Activated T-helper 2 cell treated with anti-CD3 and anti-CD28 coated beads, Interferon-gamma antibody, Interleukin-2, Interleukin-4, amounts not matched to agents 10 μg/mL and 5 μg/mL and 100 μg/mL, durations not matched to agents 14 hours and 24 hours and 36 hours (primary cell): ENCODE results near the gene TECTA. TPM values are rescaled to one million over a fixed set of nuclear protein-coding genes. Genes with fewer than 3 reads are reported as not detected.

Experiments used
- DNase-seq: peaks from one replicate; pipeline ENCODE4 v3.0.0; 2021; ENCODE audit warnings: low spot score
- H3K27ac Mint-ChIP-seq: one replicate; pipeline ENCODE4 v1.8.0; 2021; ENCODE audit warnings: mixed read lengths
- H3K27me3 Mint-ChIP-seq: one replicate; pipeline ENCODE4 v1.8.0; 2021; ENCODE audit warnings: low read depth, mixed read lengths
- H3K36me3 Mint-ChIP-seq: one replicate; pipeline ENCODE4 v1.8.0; 2021; ENCODE audit warnings: low read depth, mixed read lengths
- H3K4me1 Mint-ChIP-seq: one replicate; pipeline ENCODE4 v1.8.0; 2021; ENCODE audit warnings: low read depth, mixed read lengths
- H3K4me3 Mint-ChIP-seq: one replicate; pipeline ENCODE4 v1.8.0; 2021; ENCODE audit warnings: low read depth, mild to moderate bottlenecking, moderate library complexity, mixed read lengths
- H3K9me3 Mint-ChIP-seq: one replicate; pipeline ENCODE4 v1.8.0; 2021; ENCODE audit warnings: mixed read lengths
- intact Hi-C: fragments of 100-400 bp; cut with micrococcal nuclease; formaldehyde crosslinking; loops from one replicate; pipeline ENCODE4 v1.15.1; 2023
- total RNA-seq: library from RNA; stranded (reverse); gene quantifications from 2 replicates; pipeline ENCODE4 v1.2.3, GENCODE V29; 2022

The TECTA gene
- total RNA-seq, 1 donor from 2014 or later = 0.46 TPM

DNA sequence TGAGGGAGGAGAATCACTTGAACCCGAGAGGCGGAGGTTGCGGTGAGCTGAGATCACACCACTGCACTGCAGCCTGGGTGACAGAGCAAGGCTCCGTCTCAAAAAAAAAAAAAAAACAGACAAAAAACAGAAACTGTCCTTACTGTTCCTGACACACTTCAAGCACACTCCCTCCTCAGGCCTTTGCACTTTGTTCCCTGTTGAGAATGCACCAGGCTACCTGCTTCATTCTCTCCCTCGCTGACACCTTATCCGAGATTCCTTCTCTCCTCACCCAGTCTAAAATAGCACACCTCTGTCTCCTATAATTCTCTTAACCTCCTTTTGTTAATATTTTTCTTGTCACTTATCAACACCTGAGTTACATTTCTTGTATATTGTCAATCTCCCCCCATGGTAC is 32.3 kb upstream of the TECTA start:
- DNase-seq = no peak
- Mint-ChIP-seq H3K4me3 (no peak overlapping the region), H3K4me1 (peaks cover 3% of the 10 kb centered on the region), H3K9me3 (peaks cover 4% of the 10 kb centered on the region), H3K36me3 (peaks cover 26% of the 10 kb centered on the region), H3K27me3 (no peaks in the 10 kb centered on the region), H3K27ac (no peak overlapping the region)
- intact Hi-C loops = no loop called here

DNA sequence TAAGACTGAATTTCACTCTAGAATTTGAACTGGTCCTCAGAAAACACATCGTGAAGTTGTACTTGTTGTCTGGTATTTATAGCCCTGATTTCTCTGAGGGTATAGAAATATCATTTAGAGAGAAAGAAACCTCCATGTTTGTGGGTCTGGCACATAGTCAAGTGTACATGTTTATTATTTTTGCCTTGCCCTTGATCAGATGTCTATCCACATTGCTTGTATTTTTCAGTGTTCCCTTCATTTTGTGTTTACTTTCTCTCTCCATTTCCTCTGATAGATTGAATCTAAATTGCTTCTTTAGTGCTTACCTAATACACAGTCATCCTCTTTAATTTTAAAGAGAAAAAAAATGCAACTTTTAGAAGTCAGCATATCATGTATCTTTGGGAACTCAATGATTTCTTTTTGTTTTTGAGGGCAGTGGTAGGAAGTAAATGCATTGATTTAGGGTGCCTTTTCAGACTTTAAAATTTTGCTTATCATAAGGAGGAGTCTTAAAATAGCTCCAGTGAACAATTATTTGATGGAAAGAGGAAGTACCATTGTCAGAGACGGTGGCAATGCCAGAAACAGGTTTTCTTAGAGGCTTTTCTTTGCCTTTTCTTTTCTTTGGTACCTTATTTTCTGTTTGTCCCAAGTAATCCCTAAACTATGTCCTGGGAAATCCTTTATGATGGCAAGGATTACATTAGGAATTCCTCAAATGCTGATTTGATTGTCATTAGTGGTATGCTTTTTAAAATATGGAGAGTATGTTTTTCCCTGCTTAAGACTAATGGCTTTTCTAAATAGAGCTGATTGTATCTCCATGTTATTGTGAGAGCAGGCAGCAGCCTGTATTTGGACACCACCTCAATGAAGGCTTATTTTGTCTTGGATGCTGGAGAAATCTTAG is 29.8 kb upstream of the TECTA start:
- H3K27ac Mint-ChIP-seq = no peak overlapping the region
- peaks cover 4% of the 10 kb centered on the region for H3K9me3 Mint-ChIP-seq
- DNase-seq = no peak
- intact Hi-C loops = no loop called here
- H3K4me3 Mint-ChIP-seq = no peak overlapping the region
- no peaks in the 10 kb centered on the region for H3K27me3 Mint-ChIP-seq
- H3K36me3 Mint-ChIP-seq = peaks cover 22% of the 10 kb centered on the region
- peaks cover 3% of the 10 kb centered on the region for H3K4me1 Mint-ChIP-seq

DNA sequence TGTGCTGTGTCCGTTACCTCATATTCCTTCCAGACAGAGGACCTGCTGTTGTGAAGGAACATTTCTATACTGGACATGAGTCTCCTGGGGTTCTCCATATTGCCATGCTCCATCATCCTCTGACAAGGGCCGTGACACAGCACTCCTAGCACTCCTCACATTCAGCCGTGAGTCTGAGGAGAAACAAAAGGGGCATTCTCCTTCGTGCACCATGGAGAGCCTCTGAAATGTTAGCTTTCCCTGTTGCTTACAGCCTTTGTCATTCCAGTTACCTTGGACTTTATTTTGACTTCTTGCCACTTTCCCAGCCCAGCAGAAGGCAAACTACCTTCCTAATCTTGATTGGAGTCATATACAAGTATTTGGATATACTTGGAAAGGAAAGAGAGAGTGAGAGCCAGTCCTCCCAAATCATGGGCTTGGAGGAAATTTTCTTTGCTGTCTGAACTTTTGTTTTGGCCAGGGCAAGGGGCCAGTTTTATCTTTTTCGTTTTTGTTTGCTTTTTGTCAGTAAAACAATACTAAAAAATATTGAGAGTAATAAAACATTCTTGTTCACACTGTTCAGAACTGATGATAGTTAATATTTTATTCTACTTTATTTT is 29.1 kb upstream of the TECTA start:
- Mint-ChIP-seq H3K4me3 (no peak overlapping the region), H3K27ac (no peak overlapping the region), H3K27me3 (no peaks in the 10 kb centered on the region), H3K36me3 (peaks cover 22% of the 10 kb centered on the region), H3K4me1 (peaks cover 3% of the 10 kb centered on the region), H3K9me3 (peaks cover 4% of the 10 kb centered on the region)
- intact Hi-C loops = no loop called here
- no peak for DNase-seq

DNA sequence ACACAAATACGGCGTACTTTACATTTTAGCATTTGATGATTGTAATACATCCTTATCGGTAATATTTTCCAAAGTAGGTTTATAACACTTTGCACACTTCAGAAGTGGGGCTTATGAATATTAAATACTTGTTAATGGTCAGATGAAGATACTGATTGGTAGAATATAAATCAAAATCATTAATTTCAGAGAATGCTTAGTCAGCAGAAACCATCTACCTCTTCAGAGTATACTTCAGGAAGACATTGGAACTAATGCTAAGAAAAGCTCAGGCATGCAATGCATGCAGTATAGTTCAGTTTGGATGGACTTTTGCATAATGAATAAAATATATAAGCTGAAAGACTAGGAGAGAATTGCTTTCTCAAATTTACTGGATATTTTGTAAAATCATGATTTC is 19.7 kb upstream of the TECTA start:
- no peak overlapping the region for H3K4me3 Mint-ChIP-seq
- H3K4me1 Mint-ChIP-seq = peaks cover 3% of the 10 kb centered on the region
- no peaks in the 10 kb centered on the region for H3K9me3 Mint-ChIP-seq
- no peak for DNase-seq
- H3K36me3 Mint-ChIP-seq = no peaks in the 10 kb centered on the region
- no peak overlapping the region for H3K27ac Mint-ChIP-seq
- intact Hi-C loops = no loop called here
- no peaks in the 10 kb centered on the region for H3K27me3 Mint-ChIP-seq

DNA sequence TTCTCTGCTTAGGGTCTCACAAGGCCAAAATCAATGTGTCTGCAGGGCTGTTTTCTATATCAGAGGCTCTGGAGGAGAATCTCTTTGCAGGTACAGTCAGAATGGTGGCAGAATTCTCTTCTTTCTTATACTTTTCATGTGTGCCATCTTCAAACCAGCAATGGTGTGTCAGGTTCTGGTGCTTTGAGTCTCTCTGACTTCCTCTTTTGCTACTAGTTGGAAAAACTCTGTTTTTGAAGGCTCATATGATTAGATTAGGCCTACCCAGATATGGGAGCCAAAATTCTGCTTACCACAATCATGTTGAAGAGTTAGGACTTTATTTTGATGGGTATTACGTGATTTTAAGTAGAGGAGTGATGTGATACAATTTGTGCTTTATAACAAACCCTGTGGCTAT is 18.8 kb upstream of the TECTA start:
- no peak overlapping the region for H3K27ac Mint-ChIP-seq
- intact Hi-C loops = no loop called here
- H3K4me3 Mint-ChIP-seq = no peak overlapping the region
- DNase-seq = no peak
- H3K36me3 Mint-ChIP-seq = no peaks in the 10 kb centered on the region
- no peaks in the 10 kb centered on the region for H3K9me3 Mint-ChIP-seq
- H3K27me3 Mint-ChIP-seq = no peaks in the 10 kb centered on the region
- peaks cover 3% of the 10 kb centered on the region for H3K4me1 Mint-ChIP-seq

DNA sequence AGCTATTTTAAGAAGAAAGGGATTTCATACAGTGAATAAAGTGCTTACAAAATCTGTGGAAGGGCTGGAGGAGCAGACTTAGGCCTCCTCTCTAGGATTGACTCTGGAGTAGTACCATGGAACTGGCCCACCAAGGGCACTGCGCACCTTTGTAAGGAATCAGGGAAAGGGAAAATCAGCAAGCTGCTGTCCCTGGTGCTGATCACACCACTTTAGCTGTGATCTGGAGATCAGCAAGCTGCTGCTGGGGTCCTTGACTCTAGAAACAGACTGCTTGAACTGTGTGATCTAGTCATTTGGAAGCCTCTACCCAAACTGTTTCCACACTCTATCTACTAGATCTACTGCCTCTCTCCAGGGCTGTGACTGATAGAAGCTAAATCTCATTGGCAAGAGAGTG is 18.4 kb upstream of the TECTA start:
- intact Hi-C loops = no loop called here
- no peaks in the 10 kb centered on the region for H3K27me3 Mint-ChIP-seq

DNA sequence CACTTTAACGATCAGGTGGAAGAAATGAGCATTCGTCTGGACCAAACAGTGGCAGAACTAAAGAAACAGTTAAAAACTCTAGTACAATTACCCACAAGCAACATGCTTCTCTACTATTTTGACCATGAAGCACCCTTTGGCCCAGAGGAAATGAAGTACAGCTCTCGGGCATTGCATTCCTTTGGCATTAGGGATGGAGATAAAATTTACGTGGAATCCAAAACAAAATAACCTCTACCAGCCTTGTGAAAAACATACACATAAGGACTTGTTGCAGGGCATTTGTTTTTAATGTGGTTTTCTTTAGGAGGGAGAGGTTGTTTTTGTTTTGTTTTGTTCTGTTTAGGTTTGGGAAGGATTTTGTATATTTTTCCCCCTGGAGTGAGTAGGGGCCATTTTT is 14.2 kb upstream of the TECTA start:
- peaks cover 6% of the 10 kb centered on the region for H3K4me1 Mint-ChIP-seq
- DNase-seq = no peak
- intact Hi-C loops = no loop called here
- no peaks in the 10 kb centered on the region for H3K27me3 Mint-ChIP-seq
- no peak overlapping the region for H3K27ac Mint-ChIP-seq
- no peaks in the 10 kb centered on the region for H3K36me3 Mint-ChIP-seq
- no peak overlapping the region for H3K4me3 Mint-ChIP-seq
- no peaks in the 10 kb centered on the region for H3K9me3 Mint-ChIP-seq

More for the DNA sequence above, 18.4 kb upstream of the TECTA start:
- H3K4me1 Mint-ChIP-seq = peaks cover 3% of the 10 kb centered on the region
- no peaks in the 10 kb centered on the region for H3K9me3 Mint-ChIP-seq
- no peak overlapping the region for H3K4me3 Mint-ChIP-seq
- no peak for DNase-seq
- H3K36me3 Mint-ChIP-seq = no peaks in the 10 kb centered on the region
- H3K27ac Mint-ChIP-seq = no peak overlapping the region

DNA sequence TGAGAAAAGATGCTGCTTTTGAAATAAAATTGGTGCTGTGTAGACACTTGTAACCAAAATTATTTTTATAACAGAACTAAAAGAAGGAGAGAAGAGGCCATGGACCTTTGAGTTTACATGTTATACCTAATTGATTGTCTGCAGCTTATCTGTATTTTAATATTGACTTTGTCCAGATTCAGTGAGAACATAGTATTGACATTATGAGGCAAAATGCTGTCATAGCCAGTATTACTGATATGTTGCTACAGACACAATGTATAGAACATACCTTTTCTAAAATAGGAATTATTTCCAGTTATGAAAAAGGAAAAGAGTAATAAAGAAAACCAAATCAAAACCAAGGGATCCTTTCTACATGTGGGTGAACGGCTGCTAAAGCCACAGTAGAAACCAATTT is 11.5 kb upstream of the TECTA start:
- intact Hi-C loops = no loop called here
- H3K27ac Mint-ChIP-seq = no peak overlapping the region
- DNase-seq = no peak
- H3K36me3 Mint-ChIP-seq = no peaks in the 10 kb centered on the region
- H3K4me1 Mint-ChIP-seq = peaks cover 6% of the 10 kb centered on the region
- no peaks in the 10 kb centered on the region for H3K9me3 Mint-ChIP-seq
- H3K4me3 Mint-ChIP-seq = no peak overlapping the region
- H3K27me3 Mint-ChIP-seq = no peaks in the 10 kb centered on the region

DNA sequence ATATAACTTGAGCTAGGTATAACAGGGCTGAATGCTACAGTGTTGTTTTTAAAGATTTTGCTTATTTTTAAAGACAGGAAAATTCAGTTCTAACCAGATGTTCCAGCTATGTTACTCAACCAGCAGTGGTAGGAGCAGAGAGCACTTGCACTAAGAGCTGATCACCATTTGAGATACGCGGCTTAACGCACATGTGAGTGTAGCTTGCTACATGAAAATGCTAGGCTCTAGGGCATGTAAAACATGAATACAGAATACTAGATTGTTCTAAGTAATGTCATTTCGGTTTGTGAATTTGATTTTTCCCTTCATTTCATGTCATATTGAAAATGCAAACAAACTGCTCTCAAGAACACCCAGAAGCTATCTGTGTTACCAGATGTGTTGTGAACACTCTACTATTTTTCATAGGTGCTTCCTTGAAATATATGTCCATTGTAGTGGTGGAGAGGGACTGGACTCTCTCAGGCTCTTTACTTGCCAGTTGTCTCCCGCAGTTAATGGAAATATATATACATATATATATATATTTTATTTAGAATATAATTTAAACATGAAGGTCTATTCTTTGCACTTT is 10.8 kb upstream of the TECTA start:
- intact Hi-C loops = no loop called here
- Mint-ChIP-seq H3K27ac (no peak overlapping the region), H3K4me1 (peaks cover 6% of the 10 kb centered on the region), H3K36me3 (no peaks in the 10 kb centered on the region), H3K27me3 (no peaks in the 10 kb centered on the region), H3K9me3 (no peaks in the 10 kb centered on the region), H3K4me3 (no peak overlapping the region)
- DNase-seq = no peak

DNA sequence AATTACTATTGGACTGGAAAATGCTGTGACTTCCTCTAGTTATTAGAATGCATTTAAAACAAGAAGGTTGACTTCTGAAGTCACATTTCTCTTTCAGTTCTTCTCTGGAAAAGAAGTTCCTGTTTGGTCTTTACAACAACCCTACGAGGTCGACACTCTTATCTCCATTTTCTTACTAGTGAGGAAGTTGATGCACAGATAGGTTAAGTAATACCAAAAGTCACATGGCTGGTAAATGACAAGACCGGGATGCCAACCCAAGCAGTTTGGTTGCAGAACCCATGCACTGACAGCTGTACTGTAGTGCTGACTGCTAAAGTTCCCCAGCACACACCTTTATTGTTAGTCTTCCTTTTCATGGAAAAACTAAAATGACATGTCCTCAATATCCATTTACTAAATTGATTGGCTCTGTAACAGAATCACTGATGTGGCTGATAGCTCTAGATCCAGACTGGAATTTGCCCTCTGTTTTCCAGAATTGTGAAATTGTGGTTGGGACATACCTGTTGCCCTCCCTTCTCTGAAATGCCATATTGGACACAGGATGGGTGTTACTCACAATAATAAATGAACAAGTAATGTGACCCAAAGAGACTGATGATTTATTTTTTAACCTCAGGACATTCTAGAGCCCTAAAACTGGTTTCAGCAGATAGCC is 9.4 kb upstream of the TECTA start:
- Mint-ChIP-seq H3K36me3 (no peaks in the 10 kb centered on the region), H3K9me3 (no peaks in the 10 kb centered on the region), H3K4me1 (peaks cover 6% of the 10 kb centered on the region), H3K27ac (no peak overlapping the region), H3K4me3 (no peak overlapping the region), H3K27me3 (no peaks in the 10 kb centered on the region)
- DNase-seq = no peak
- intact Hi-C loops = no loop called here

DNA sequence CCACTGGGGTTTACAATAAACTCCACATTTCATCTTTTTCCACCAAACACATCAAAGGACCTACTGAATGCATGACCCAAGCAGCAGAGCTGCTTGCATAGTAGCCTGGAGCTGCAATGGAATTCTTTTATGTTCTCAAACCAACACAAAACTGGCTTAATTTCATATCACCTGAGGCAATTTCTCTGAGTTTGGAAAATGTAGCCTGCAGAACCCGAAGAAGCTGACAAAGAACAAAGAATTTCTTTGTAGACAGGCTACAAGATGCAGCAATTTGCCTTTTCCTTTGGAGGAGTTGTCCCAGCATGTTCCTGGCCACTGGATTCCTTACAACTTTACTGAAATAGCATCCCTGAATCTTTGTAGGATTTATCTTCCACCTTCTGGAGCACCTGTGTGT is 5.5 kb upstream of the TECTA start:
- Mint-ChIP-seq H3K27ac (no peak overlapping the region), H3K4me3 (no peak overlapping the region), H3K4me1 (peaks cover 6% of the 10 kb centered on the region), H3K36me3 (no peaks in the 10 kb centered on the region), H3K9me3 (no peaks in the 10 kb centered on the region), H3K27me3 (no peaks in the 10 kb centered on the region)
- intact Hi-C loops = no loop called here
- no peak for DNase-seq

DNA sequence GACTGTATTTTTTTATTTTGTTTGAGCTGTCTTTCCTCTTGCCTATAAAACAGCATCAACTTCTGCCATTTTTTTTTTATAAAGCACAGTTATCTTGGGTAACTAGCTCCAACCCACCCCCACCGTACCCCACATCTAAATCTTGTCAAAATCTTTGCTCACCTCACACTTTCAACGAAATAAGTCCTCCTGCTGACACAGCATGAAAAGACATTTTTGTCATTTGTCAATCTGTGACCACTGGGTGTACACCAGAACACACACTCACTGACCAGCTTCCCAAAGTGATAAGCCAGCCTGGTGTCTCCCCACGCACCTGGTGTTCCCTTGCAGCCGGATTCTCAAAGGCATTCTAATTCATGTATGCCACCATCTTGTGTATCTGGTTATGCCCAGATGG is 1.7 kb upstream of the TECTA start:
- no peak overlapping the region for H3K4me3 Mint-ChIP-seq
- no peaks in the 10 kb centered on the region for H3K36me3 Mint-ChIP-seq
- H3K27me3 Mint-ChIP-seq = peaks cover 3% of the 10 kb centered on the region
- intact Hi-C loops = no loop called here
- H3K4me1 Mint-ChIP-seq = no peaks in the 10 kb centered on the region
- DNase-seq = no peak
- H3K27ac Mint-ChIP-seq = no peak overlapping the region
- no peaks in the 10 kb centered on the region for H3K9me3 Mint-ChIP-seq

DNA sequence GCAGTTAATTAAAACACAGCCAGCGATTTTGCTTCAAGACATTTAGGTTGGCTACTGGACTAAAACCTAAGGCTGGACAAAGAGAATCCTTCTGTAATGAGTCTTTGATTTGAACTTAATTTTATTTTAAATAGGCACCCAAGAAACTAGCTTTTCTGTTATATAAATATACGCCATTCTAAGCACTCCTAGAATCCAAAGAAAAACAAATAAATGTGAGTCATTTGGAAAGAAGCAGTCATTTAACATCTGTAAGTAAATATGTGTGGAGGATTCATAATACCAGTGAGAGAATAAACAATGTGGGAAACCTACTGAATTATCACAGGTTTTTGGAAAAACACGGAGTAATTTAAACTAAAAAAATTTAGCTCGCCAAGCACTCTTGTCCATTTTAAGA is 1.2 kb upstream of the TECTA start:
- no peak for DNase-seq
- peaks cover 3% of the 10 kb centered on the region for H3K27me3 Mint-ChIP-seq
- no peaks in the 10 kb centered on the region for H3K9me3 Mint-ChIP-seq
- H3K36me3 Mint-ChIP-seq = no peaks in the 10 kb centered on the region
- intact Hi-C loops = no loop called here
- H3K4me3 Mint-ChIP-seq = no peak overlapping the region
- H3K4me1 Mint-ChIP-seq = no peaks in the 10 kb centered on the region
- H3K27ac Mint-ChIP-seq = no peak overlapping the region
